HepG2 (cell line): ENCODE results near the gene SCGB2A2. TPM values are rescaled to one million over a fixed set of nuclear protein-coding genes. Genes with fewer than 3 reads are reported as not detected.

Experiments used
- ADNP ChIP-seq: sonication (generic); formaldehyde crosslinking; IDR thresholded peaks from 2 replicates; pipeline ENCODE4 v1.4.0; 2020; ENCODE audit warnings: missing genetic modification reagents
- CCAR2 ChIP-seq: fragments of 200-400 bp; formaldehyde crosslinking; optimal IDR thresholded peaks from 2 replicates; pipeline ENCODE3; 2018; ENCODE audit warnings: low read depth, mild to moderate bottlenecking, low read length, moderate library complexity
- DDIT3 ChIP-seq: sonication (generic); formaldehyde crosslinking; IDR thresholded peaks from 2 replicates; pipeline ENCODE4 v1.4.0; 2020; ENCODE audit warnings: mild to moderate bottlenecking, missing genetic modification reagents
- DNMT3B ChIP-seq: conservative IDR thresholded peaks from 2 replicates; pipeline ENCODE4 v1.6.1; 2016; ENCODE audit warnings: missing biosample characterization, control low read depth
- EHMT2 ChIP-seq: fragments of 200-600 bp; sonication (generic); IDR thresholded peaks from 2 replicates; pipeline ENCODE4 v1.7.0; 2017; ENCODE audit warnings: antibody characterized with exemption, low read depth, low read length, borderline replicate concordance
- HMG20B ChIP-seq: conservative IDR thresholded peaks from 2 replicates; pipeline ENCODE4 v1.6.1; 2016; ENCODE audit warnings: missing genetic modification reagents, missing compliant biosample characterization
- MEF2D ChIP-seq: sonication (generic); formaldehyde crosslinking; IDR thresholded peaks from 2 replicates; pipeline ENCODE4 v1.5.1; 2020; ENCODE audit warnings: mild to moderate bottlenecking, missing genetic modification reagents
- NFAT5 ChIP-seq: sonication (generic); formaldehyde crosslinking; IDR thresholded peaks from 2 replicates; pipeline ENCODE4 v1.4.0; 2020; ENCODE audit warnings: missing genetic modification reagents
- PPARG ChIP-seq: conservative IDR thresholded peaks from 2 replicates; pipeline ENCODE4 v1.6.1; 2016; ENCODE audit warnings: missing biosample characterization, missing genetic modification reagents
- RBAK ChIP-seq: sonication (generic); formaldehyde crosslinking; IDR thresholded peaks from 2 replicates; pipeline ENCODE4 v1.5.1; 2020; ENCODE audit warnings: mild to moderate bottlenecking, missing genetic modification reagents
- REPIN1 ChIP-seq: sonication (generic); formaldehyde crosslinking; IDR thresholded peaks from 2 replicates; pipeline ENCODE4 v1.8.0; 2022; ENCODE audit warnings: missing genetic modification reagents, low read depth, mild to moderate bottlenecking, borderline replicate concordance
- SP140L ChIP-seq: sonication (generic); formaldehyde crosslinking; IDR thresholded peaks from 2 replicates; pipeline ENCODE4 v1.4.0; 2020; ENCODE audit warnings: missing genetic modification reagents, borderline replicate concordance
- SRSF1 ChIP-seq: fragments of 200-400 bp; formaldehyde crosslinking; optimal IDR thresholded peaks from 2 replicates; pipeline ENCODE3; 2017; ENCODE audit warnings: mild to moderate bottlenecking, low read depth, low read length, moderate library complexity
- THAP7 ChIP-seq: sonication (generic); formaldehyde crosslinking; IDR thresholded peaks from 2 replicates; pipeline ENCODE4 v1.8.1; 2023; ENCODE audit warnings: mild to moderate bottlenecking, missing genetic modification reagents
- ZBTB33 ChIP-seq: sonication (generic); formaldehyde crosslinking; IDR thresholded peaks from 2 replicates; pipeline ENCODE4 v1.4.0; 2020; ENCODE audit warnings: missing genetic modification reagents
- ZC3H4 ChIP-seq: sonication (generic); formaldehyde crosslinking; IDR thresholded peaks from 2 replicates; pipeline ENCODE4 v1.4.0; 2020; ENCODE audit warnings: missing genetic modification reagents, borderline replicate concordance
- ZNF30 ChIP-seq: sonication (generic); formaldehyde crosslinking; IDR thresholded peaks from 2 replicates; pipeline ENCODE4 v1.5.0; 2020; ENCODE audit warnings: mild to moderate bottlenecking, missing genetic modification reagents
- ZNF572 ChIP-seq: sonication (generic); formaldehyde crosslinking; IDR thresholded peaks from 2 replicates; pipeline ENCODE4 v1.5.1; 2020; ENCODE audit warnings: mild to moderate bottlenecking, missing genetic modification reagents
- ZNF691 ChIP-seq: sonication (generic); formaldehyde crosslinking; IDR thresholded peaks from 2 replicates; pipeline ENCODE4 v1.4.0; 2020; ENCODE audit warnings: missing genetic modification reagents, low read depth, mild to moderate bottlenecking, borderline replicate concordance
- ZNF780A ChIP-seq: sonication (generic); formaldehyde crosslinking; IDR thresholded peaks from 2 replicates; pipeline ENCODE4 v1.8.0; 2022; ENCODE audit warnings: mild to moderate bottlenecking, missing genetic modification reagents, moderate library complexity
- ZSCAN29 ChIP-seq: sonication (generic); formaldehyde crosslinking; conservative IDR thresholded peaks from 2 replicates; pipeline ENCODE4 v1.4.0; 2020; ENCODE audit warnings: mild to moderate bottlenecking, missing genetic modification reagents
- polyA plus RNA-seq, 8 experiments: library from polyadenylated mRNA; depleted of rRNA in 3 of 8; stranded (reverse) in 7 of 8; unstranded in 1 of 8; fragments of >200 nt; fragmentation: Illumina TruSeq in 4 of 8; extraction: Trizol in 4 of 8; gene quantifications; 2 replicates each; pipeline versions ENCODE4 v1.2.1 to v1.2.3, GENCODE V29; 2011 to 2016; ENCODE audit warnings: low read depth in 4 of 8, missing spikeins in 1 of 8, mixed read lengths in 1 of 8; ENCODE audit not compliant: insufficient read depth in 1 of 8
- total RNA-seq, 5 experiments: library from RNA; depleted of rRNA; stranded (reverse); fragments of >200 nt; fragmentation: Illumina TruSeq; extraction: Trizol; gene quantifications; 2 replicates each; pipeline ENCODE4 v1.2.3, GENCODE V29; 2016; ENCODE audit warnings: low read depth in 1 of 5

The SCGB2A2 gene
- total and polyA plus RNA-seq, 2 of the 13 experiments (the other 11 are each of a cell fraction or from before 2014, with no cell fraction given), result 0.12 TPM; not detected in 1

GRCh38 chr11:62260261-62260953 is 9.6 kb upstream of the SCGB2A2 start (continued):
- no peak for TF ChIP-seq ZBTB33 (CRISPR knock-in tag)
- no peak for TF ChIP-seq ZC3H4 (CRISPR knock-in tag)
- TF ChIP-seq REPIN1 (CRISPR knock-in tag), result no peak
- no peak for TF ChIP-seq ZNF691
- no peak for TF ChIP-seq DDIT3 (CRISPR knock-in tag)
- TF ChIP-seq ZNF572 (CRISPR knock-in tag), result no peak
- TF ChIP-seq THAP7, result no peak
- TF ChIP-seq ADNP, result no peak
- TF ChIP-seq ZSCAN29, result peak; percentile 73; the same call in 1 of the 2 replicates
- 0 out of 2 replicates have a peak, but pooled peaks have one; percentile 76 for TF ChIP-seq DNMT3B (CRISPR knock-in tag)
- peak; percentile 43; the same call in 1 of the 2 replicates for TF ChIP-seq EHMT2
- no peak for TF ChIP-seq ZNF780A (CRISPR knock-in tag)
- TF ChIP-seq HMG20B (CRISPR knock-in tag), result peak; percentile 67; the same call in 1 of the 2 replicates
- no peak for TF ChIP-seq SP140L (CRISPR knock-in tag)
- peak; percentile 83 for TF ChIP-seq PPARG
- 0 out of 2 replicates have a peak, but pooled peaks have one; percentile 32 for TF ChIP-seq RBAK (CRISPR knock-in tag)
- no peak for TF ChIP-seq NFAT5 (CRISPR knock-in tag)
- TF ChIP-seq CCAR2, result no peak
- TF ChIP-seq SRSF1, result no peak
- TF ChIP-seq MEF2D (CRISPR knock-in tag), result peak; percentile 91
- TF ChIP-seq ZNF30 (CRISPR knock-in tag), result no peak
